ENCODE measurements around the gene CTTNBP2.

The CTTNBP2 gene

GRCh38 chr7:117816727-117817126, 56.5 kb downstream of the CTTNBP2 start:
- no peak for DNase-seq

- DNase-seq = no peak
These were observed 61.5 kb downstream of the CTTNBP2 start for GRCh38 chr7:117811696-117812095.

- DNase-seq = no peak
These were observed 62.4 kb downstream of the CTTNBP2 start for GRCh38 chr7:117810642-117811512.

- no peak for DNase-seq
These were observed 63.3 kb downstream of the CTTNBP2 start for GRCh38 chr7:117809958-117810357.

- no peak for DNase-seq
These were observed 64.1 kb downstream of the CTTNBP2 start for GRCh38 chr7:117808910-117809705.

GRCh38 chr7:117808341-117808757, 64.9 kb downstream of the CTTNBP2 start:
- DNase-seq = no peak

- DNase-seq = no peak
These were observed 65.6 kb downstream of the CTTNBP2 start for GRCh38 chr7:117807676-117808075.

- DNase-seq = no peak
These were observed 67.2 kb downstream of the CTTNBP2 start for GRCh38 chr7:117806011-117806410.

- no peak for DNase-seq
These were observed 68.0 kb downstream of the CTTNBP2 start for GRCh38 chr7:117805241-117805640.

GRCh38 chr7:117803476-117803875, 69.8 kb downstream of the CTTNBP2 start:
- DNase-seq = no peak

- DNase-seq = no peak
These were observed 70.6 kb downstream of the CTTNBP2 start for GRCh38 chr7:117802660-117803059.

- DNase-seq = no peak
These were observed 72.4 kb downstream of the CTTNBP2 start for GRCh38 chr7:117800841-117801240.

- DNase-seq = no peak
These were observed 72.8 kb downstream of the CTTNBP2 start for GRCh38 chr7:117800406-117800805.

- DNase-seq = no peak
These were observed 76.4 kb downstream of the CTTNBP2 start for GRCh38 chr7:117796889-117797288.

- no peak for DNase-seq
These were observed 79.3 kb downstream of the CTTNBP2 start for GRCh38 chr7:117793976-117794375.

- DNase-seq = no peak
These were observed 79.7 kb downstream of the CTTNBP2 start for GRCh38 chr7:117793521-117793920.

GRCh38 chr7:117791877-117792780, 81.1 kb downstream of the CTTNBP2 start:
- no peak for DNase-seq

GRCh38 chr7:117790731-117791130, 82.5 kb downstream of the CTTNBP2 start:
- DNase-seq = no peak

GRCh38 chr7:117790251-117790650, 83.0 kb downstream of the CTTNBP2 start:
- DNase-seq = no peak

- DNase-seq = no peak
These were observed 87.8 kb downstream of the CTTNBP2 start for GRCh38 chr7:117785431-117785830.

- no peak for DNase-seq
These were observed 88.9 kb downstream of the CTTNBP2 start for GRCh38 chr7:117784315-117784714.

- no peak for DNase-seq
These were observed 90.5 kb downstream of the CTTNBP2 start for GRCh38 chr7:117782761-117783160.

GRCh38 chr7:117781707-117782106, 91.5 kb downstream of the CTTNBP2 start:
- DNase-seq = no peak
